ENCODE data around the gene EPAS1.
A peak's percentile ranks its signal among the peaks of the same experiment; 100 is the strongest.

Gene EPAS1

DNA sequence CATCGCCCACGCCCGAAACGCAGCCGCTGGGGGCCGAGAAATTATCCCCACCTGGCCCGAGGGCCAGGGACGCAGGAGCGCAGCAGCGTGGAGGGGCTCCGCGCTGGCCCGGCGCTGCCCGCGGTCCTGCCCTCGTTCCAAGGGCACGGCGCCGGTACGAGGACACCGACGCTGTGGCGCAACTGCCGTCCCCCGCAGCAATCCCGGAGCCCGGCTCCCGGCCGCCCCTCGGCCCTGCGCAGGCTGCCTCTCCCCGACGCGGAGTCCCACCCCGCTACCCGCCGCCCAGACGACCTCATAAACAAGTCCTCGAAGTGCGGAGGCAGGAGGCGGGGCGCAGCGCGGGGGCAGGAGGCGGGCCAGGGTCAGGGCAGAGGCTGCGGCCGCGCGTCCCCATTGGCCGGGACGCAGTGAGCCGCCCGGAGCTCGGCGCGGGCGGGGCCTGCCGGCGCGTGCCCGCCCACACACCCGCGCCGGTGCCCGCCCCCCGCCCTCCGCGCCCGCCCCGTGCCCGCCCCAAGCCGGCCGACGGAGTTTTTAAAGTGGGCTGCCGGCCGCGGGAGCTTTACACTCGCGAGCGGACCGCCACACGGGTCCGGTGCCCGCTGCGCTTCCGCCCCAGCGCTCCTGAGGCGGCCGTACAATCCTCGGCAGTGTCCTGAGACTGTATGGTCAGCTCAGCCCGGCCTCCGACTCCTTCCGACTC, at the start of gene EPAS1:
EPAS1 (plus strand) TSS at position 568 of the 706 bp plus-strand sequence. CDS start 505 bp downstream, outside the sequence.
- DNase-seq: peak; percentile 85

DNA sequence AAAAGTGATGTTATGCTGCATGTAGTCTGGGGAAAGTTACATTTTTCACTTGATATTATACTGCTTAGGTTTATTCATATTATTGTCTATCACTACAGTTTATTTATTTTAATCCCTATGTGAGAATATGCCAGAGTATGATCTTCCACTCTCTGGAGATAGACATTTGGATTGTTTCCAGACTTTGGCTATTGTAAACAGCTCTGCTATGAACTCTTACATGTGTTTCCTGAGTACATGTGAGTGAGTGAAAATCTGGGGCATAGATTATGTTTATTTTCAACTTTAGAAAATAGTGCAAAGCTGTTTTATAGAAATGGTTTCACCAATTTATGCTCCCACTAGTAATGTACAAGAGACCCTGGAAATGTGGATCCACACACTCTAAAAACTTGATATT, 49.0 kb upstream of the EPAS1 start:
- no peak for DNase-seq

DNA sequence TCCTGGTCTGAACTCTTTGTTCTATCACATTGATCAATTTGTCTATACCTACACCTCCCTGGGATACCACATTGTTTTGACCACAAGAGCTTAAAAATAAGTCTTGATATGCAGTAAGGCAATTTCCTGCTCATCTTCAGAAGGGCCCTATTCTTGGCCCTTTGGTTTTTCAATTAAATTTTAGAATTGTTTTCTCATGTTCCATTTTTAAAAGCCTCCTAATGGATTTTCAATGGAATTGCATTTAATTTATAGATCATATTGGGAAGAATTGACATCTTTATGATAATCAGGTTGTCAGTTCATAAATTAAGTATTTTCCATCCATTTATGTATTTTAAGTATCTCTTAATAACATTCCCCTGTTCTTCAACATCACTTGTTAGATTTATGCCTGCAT, 47.6 kb upstream of the EPAS1 start:
- no peak for DNase-seq

DNA sequence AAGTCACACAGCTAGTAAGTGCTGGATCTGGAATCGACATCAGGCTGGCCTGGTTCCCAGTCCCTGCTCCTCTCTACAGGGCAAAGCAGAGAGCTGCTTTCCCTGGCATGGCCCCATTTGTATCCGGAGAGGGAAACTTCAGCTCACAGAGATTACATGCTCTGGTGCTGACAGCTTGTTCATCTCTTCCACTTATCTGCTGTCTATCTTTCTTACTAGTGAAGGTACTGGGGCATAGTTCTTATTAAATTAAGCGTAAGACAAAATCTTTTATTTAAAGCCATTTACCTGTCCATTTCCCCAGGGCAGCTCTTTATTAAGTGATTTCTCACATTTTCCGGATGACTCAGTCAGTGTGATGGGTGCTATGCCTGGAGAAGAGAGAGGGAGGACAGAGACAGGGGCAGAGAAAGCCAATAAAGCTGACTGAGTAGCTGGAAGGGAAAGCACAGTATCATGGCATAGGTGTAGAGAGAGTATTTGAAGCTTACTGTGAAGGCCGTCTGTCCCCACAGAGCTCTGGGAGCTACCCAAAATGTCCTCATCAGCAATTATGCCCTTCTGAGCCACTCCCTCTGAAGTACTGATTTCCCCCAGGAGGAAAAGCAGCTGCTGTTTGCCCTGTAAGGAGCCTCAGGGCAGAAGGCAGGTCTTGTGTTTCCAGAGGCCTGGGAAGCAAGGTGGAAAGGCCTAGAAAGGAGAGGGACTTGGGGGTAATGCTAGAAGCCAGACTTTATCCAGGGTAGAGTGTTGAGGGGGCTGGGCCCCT, 44.1 kb upstream of the EPAS1 start:
- DNase-seq: no peak

DNA sequence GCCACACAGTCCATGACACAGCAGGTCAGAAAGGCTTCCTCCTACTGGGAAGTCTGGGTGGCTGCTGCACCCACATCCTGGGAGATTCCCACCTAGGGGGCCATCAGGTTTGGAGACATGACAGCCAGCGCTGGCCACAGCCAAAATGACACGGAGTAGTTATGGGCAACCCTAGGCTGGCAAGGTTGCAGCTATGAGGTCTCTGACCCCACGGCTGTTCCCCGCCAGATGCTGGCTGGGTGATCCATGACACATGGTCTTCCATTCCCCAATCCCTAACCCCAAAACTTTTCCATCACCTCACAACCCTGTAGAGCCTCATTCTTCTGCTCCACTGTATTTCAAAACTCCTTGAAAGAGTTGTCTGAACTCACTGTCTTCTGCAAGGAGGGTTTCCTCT, 42.7 kb upstream of the EPAS1 start:
- no peak for DNase-seq

DNA sequence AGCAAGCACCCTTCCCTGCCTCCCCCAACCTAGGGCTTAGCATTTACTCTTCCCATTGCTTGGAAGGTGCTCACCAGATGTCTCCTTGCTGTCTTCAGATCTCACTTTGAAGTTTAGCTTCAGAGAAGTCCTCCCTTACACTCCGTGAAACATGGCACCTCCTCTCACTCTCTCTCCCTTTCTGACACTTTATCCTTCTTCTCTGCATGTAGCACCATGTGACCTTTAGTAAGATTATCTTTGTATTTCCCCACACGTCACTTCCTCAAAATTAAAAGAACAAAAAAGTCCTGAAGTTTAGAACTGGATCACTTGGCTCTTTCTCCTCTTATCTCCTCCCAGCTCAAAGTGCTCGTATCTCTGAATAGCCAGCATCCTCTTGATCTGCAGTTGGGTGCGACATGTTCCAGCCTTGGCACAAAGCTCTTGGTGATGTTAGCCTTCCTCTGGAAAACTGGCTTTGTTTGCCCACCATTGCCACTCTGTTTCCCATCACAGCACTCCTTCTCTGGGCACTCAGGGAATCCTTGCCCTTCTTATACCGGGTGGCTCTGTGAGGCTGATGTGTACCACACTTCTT, 40.6 kb upstream of the EPAS1 start:
- no peak for DNase-seq

DNA sequence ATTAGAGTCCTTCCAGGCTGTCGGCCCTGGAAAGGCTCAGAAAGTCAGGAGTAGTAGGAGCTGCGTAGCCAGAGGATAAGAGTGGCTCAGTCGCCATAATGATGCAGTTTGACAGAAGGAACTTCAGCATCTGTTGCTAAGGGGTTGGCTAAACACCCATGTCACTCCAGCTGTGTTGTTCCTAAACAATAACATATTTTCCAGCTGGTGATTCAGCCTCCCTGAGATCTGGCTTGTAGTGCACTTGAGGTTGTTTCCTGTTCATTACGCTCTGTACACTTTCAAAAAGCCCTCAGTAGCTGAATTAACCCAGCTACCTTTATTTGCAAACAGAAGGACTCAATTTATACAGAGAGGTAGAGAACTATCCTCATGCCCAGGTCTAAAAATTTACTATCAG, 39.7 kb upstream of the EPAS1 start:
- no peak for DNase-seq

DNA sequence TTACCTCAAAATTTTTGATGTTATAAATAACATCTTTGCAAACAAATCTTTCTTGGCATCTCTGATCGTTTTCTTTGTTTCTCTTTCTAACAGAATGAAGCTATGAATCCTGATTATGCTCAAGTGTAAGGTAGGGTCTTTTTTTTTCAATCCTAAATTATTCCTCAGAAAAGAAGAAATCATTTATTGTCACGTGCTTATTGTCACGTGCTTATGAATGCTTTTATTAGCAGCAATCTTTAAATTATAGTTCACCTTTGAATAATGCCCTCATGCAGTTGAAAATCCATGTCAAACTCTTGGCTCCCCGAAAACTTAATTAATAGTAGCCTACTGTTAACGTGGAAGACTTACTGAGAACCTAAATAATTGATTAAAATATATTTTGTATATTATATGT, 39.2 kb upstream of the EPAS1 start:
- no peak for DNase-seq

DNA sequence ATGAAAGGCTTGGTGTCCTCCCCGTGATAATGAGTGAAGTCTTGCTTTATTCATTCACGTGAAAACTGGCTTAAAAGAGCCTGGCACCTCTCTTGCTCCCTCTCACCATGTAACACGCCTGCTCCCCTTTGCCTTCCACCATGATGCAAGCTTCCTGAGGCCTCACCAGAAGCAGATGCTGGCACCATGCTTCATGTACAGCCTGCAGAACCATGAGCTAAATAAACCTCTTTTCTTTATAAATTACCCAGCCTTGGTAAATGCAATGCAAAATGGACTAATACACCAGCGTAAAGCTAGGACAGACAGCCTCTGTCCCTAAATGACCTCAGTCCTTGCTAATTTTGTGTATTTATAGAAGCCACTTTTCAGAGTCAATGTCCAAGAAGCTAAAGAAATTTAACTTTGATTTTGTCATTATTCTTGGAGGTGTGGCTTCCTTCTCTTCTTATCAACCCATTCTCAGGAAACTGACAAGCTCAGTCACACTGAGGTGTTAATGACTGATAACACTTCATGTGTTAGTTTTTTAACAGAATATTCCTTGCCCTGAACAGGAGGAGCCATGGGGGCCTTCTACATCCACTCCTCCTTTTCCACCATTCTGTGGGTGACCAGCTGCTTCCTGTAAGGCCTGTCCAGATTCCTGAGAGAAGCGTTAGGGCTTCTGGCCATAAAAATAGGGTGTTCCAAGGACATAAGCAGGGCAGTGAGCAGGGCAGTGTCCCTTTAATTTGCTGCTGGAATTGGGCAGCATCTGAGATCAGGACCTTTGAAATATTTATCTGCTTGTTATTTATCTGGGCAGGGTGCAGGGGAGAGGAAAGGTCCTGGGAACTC, 38.0 kb upstream of the EPAS1 start:
- DNase-seq: no peak

DNA sequence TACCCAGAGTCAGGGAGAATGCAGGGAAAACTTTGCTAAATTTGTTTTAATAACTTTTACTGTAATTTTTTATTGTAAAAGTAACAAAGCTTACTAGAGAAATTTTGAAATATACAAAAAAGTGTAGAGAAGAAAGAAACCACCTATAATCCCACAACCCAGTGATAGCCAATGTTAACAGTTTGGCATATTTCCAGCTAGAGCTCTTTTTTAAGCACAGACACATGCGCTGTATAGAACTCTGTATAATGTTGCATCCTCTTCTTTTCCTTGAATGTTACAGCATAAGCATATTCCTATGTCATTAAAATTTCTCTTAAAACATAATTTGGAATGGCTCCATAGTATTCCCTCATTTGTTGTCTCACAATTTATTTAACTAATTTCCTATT, 37.4 kb upstream of the EPAS1 start:
- DNase-seq: no peak

DNA sequence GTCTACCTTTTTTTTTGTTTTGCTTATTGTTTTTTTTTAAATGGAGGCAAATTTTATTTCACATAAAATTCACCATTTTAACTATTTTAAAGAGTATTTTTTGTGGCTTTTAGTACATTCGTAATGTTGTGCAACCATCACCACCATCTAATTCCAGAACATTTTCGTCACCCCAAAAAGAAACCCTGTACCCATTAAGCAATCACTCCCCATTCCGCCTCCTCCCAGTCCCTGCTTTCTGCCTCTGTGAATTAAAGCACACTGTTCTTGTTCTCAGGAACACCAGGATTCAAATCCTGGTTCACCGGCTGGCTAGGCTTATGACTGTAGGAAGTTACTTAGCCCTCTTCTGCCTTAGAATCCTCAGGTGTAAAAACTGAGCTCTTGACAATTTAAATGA, 36.9 kb upstream of the EPAS1 start:
- DNase-seq: no peak

DNA sequence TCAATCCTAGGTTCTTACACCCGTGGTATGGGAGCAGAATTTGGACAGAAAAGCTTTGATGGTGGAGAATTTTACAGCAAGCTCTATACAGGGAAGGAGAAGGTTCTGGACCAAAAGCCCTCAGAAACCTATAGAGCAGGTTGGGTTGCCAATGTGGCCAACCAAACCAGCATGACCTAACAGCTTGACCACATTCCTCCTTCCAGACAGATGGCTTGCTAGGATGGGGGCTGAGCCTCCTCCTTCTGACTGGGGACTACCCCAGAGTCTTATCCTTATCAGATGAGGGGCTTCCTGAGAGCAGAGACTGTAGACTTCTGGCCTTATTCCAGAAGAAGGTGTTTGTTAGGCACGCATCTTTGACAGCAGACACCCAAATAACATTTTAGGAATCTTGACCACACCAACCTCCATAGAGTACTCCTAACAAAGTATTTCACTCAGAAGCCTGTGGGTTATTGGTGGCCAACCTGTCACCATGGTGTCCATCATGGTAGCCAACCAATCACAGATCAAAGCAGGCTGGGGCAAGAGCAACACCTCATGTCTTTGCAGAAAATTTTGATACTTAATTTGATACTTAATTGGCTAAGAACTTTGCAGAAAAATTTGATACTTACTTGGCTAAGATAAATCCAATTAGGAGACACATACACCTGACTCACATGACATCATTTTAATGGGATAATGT, 34.8 kb upstream of the EPAS1 start:
- DNase-seq: no peak

DNA sequence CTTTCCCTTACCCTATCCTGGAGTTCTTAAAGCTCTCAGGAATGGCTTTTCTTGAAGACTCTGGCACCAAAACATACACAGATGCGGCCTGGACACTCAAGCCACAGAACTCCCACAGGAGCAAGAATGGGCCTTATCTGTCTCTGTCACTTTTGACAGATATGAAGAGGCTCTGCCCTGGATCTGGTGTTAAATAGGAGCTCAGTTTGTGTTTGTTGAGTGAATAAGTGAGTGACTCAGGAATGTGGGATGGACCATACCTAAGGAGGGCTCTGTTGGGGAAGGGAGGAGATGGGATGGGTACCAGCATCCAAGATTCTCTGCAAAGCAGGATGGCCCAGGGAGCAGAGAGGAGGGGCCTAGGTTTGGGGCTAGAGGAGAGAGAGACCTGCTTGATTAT, 33.9 kb upstream of the EPAS1 start:
- no peak for DNase-seq

DNA sequence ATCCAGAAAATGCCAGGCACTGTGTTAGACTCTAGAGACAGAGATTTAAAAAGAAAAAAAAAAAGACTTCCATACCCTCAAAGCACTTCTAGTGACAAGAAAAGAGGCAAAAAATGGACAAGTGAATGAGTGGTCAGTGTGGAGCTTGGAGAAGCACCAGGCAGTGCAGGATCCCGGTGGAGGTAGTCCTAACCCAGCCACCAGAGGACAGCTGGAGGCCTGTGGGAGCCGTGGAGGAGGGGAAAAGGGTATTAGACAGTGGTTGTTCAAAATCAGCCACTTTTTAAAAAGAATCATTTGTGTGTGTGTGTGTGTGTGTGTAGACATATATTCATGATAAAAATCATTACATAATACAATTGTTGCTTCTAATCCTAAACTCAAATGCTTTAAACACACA, 32.8 kb upstream of the EPAS1 start:
- DNase-seq: no peak

DNA sequence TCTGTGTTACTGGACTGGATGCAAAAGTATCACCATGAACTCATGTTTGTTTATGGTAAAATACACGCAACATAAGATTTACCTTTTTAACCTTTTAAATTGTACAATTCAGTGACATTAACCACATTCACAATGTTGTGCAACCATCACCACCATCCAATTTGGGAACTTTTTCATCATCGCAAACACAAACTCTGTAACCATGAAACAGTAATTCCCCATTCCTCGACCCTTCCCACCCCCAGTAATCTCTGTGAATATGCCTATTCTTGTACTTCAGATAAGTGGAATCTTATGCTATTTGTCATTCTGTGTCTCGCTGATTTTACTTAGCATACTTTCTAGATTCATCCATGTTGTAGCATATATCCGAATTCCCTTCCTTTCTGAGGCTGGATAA, 31.1 kb upstream of the EPAS1 start:
- DNase-seq: no peak

DNA sequence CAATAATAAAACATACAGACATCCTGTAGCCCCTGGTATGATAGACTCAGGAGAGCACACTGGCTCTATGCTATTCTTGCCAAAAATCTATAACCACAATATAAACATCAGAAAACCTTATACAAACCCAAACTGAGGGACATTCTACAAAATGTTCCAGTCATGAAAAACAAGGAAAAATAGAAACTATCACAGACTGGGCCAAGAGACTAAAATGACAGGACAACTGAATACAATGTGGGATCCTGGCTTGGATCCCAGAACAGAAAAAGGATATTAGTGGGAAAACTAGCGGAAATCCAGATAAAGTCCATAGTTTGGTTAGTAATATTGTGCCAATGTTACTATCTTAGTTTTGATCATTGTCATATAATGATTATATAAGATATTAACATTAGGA, 29.6 kb upstream of the EPAS1 start:
- DNase-seq: no peak

DNA sequence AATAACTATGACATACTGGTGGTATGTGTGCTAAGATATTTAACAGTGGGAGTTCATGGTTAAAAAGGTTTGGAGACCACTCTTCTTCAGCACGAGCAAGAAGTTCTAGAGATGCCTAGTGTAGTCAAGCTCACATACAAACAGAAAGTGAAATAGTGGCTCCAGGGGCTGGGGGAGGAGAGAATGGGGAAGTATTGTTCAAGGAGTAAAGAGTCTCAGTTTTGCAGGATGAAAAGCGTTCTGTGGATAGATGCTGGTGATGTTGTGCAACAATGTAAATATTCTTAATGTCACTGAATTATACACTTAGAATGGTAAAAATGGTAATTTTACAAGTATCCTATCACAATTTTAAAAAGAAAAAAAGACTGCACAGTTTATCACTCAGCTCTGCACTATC, 29.0 kb upstream of the EPAS1 start:
- DNase-seq: no peak

DNA sequence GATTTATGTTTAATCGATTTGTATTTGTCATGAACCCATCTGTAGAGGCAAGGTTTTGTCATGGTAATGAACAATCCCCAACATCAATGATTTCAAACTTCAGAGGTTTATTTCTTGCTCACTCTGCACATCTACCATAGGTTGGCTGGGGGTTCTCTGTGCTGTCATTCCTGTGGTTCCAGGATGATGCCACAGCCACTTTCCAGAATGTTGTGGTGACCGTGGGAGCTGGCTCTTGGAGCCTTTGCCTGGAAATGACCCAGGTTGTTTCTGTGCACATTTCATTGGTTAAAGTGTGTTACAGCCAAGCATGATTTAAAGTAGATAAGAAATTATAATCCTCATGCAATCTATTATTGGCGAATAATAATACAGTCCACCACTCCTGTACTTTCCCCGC, 28.2 kb upstream of the EPAS1 start:
- DNase-seq: no peak

DNA sequence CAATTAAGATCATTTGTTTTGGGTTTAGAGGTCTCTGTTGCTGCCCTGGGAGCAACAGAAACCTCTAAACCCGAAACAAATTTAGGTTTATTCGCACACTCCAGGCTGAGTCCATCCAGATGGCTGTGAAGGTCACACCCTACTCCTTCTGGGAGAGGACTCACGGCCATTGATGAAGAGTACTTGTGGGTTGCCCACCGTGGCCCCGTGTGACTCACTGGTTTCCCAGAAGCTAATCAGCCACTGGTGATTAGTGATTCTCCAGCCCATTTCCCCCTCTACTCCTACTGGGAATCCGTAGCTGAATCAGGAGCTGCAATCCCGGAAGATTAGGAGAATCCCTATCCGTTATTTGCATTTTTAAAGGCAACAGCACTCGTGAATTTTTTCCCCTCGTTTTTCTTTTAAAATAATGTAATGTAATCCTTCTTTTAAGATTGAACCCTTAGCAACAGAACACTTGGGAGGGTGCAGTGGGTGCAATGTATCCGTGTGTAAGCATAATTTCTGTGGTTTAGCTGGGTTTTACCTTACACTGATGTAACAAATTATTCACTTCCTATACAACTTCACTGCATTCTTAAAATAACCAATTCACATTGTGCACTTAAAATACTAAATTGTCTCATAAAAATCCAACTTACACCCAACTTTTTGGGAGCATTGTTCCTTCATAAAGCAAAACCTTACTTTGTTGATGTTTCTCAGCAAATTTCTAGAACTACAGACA, 27.5 kb upstream of the EPAS1 start:
- no peak for DNase-seq

DNA sequence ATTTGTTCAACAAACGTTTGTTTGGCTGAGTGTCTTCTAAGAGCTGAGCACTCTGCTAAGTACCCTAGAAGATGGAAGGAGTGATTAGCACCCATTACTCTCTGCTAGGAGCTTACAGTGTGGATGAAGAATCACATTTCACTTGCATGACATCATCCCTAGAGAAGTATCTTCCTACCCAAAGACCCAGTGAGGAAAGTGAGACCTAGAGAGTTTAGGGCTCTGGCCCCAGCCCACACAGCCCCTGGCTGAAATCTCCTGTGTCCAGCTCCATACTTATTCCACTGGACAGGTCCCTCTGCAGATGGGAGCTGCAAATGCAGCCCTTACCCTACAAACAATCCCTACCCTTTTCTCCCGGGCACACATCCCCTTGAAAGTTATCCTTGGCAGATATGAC, 26.8 kb upstream of the EPAS1 start:
- no peak for DNase-seq

DNA sequence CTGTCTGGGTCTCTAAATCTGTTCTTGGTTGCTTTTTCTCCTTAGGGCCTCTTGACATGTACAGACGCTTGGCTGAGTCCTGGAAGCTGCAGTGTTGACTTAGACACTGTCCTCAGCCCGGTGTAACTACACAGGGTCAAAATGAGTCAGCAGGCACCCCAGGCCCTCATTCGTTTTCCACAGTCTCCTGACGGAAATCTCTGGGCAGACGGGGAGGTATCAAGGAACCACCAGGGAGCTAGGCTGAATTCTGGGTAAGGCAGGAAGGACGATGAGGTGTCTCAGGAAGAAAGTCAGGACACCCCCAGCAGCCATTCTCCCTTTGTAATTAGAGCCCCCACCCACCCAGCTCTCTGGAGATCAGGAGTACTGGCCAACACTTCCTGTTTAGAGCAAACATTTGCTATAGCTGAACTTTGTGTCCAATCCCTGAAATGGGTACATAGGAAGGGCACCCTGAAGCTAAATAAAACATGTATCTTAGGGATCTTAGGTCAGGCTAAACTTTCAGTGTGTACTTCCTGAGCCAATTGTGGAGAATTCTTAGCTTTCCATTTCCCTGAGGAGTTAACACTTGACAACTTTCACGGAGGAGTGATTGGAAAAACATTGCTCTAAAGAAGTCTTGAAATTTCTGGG, 23.9 kb upstream of the EPAS1 start:
- DNase-seq: no peak

DNA sequence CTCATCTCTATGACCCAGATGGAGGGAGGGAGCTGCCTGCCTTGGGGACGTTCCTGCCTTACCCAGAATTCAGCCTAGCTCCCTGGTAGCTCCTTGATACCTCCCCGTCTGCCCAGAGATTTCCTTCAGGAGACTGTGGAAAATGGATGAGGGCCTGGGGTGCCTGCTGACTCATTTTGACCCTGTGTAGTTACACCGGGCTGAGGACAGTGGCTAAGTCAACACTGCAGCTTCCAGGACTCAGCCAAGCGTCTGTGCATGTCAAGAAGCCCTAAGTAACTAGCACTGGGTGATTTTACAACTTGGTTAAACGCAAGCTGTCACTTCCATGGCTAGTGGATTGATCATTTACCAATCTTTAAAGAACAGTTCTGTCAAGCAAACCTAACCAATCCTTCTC, 23.3 kb upstream of the EPAS1 start:
- DNase-seq: no peak

All from activated naive CD4-positive, alpha-beta T cell treated with Interleukin-2 at 50 U/mL for 16 hours (primary cell).